ENCODE data around the gene CELF2. TPM values are rescaled to one million over a fixed set of nuclear protein-coding genes. Genes with fewer than 3 reads are reported as not detected.

CELF2 gene
- total and polyA plus RNA-seq, 2 donors from 2014 or later, result 1.7 to 39.2 TPM

DNA sequence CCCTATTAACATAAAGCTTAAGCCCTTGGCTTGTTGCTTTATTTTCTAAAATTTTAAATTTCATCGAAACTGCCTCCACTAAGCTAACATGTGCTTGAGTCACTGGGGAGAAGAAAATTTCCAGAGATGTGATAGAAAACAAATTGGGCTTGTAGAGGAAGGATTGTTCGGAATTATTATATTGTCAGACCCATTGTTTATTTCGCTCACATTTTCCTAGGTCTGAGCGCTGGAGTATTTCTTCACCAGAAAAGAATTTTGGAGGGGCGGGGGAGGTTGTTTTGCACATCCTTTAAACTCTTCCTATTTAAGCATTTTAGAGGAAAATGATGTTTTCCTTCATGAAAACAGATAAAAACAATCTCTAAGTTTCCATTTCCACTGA is 29.1 kb downstream of the CELF2 start:
- Histone ChIP-seq H3K4me3 (ENCODE audit: low read length in 3 of 3) (no peak overlapping the region), H3K27ac (ENCODE audit: low read depth in 2 of 2, low read length in 2 of 2) (no peak overlapping the region), H3K9ac (ENCODE audit: low read length in 3 of 3) (no peak overlapping the region), H3K36me3 (ENCODE audit: control insufficient read depth in 2 of 3, insufficient read depth in 3 of 3, low read length in 3 of 3) (no peaks in the 10 kb centered on the region), H3K4me1 (ENCODE audit: control insufficient read depth in 2 of 3, insufficient read depth in 2 of 3, low read depth in 1 of 3, low read length in 3 of 3) (no peaks in the 10 kb centered on the region), H3K9me3 (ENCODE audit: control insufficient read depth in 2 of 3, insufficient read depth in 1 of 3, low read length in 3 of 3) (no peaks in the 10 kb centered on the region), H3K27me3 (ENCODE audit: control insufficient read depth, insufficient read depth, low read length) (no peaks in the 10 kb centered on the region)
- TF ChIP-seq, protein P1, sequence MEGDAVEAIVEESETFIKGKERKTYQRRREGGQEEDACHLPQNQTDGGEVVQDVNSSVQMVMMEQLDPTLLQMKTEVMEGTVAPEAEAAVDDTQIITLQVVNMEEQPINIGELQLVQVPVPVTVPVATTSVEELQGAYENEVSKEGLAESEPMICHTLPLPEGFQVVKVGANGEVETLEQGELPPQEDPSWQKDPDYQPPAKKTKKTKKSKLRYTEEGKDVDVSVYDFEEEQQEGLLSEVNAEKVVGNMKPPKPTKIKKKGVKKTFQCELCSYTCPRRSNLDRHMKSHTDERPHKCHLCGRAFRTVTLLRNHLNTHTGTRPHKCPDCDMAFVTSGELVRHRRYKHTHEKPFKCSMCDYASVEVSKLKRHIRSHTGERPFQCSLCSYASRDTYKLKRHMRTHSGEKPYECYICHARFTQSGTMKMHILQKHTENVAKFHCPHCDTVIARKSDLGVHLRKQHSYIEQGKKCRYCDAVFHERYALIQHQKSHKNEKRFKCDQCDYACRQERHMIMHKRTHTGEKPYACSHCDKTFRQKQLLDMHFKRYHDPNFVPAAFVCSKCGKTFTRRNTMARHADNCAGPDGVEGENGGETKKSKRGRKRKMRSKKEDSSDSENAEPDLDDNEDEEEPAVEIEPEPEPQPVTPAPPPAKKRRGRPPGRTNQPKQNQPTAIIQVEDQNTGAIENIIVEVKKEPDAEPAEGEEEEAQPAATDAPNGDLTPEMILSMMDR (IDR thresholded peaks at IDR 0.05; ENCODE audit: borderline replicate concordance, extremely low read depth, insufficient read depth), result no peak
- intact Hi-C loops (cut with DNase I), result no loop called here
- no peak for DNase-seq
- no peak for FAIRE-seq

DNA sequence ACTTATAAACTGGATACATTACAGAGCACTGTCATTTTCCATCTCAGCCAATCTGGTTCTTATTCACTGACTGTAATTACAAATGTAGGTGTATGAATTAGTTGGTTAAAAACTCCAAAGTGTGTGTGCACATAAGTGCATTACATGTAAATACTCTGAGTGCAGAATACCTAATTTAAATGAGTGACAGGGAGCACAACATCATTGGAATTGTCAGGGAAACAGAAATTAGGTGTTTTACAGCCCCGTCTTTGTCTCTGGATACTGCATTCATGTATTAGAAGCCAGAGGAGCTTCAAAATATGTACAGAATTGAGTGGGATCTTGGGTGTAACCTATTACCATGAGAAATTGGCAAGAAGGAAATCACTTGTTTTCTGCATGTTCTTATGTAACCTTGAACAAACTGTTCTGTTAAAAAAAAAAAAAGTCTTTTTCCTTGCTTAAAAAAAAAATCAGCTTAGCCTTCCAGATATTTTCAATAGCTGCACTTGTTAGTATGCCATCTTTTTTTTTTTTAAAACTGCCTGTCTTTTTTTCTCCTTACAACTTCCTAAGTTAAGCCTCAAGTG is 31.1 kb downstream of the CELF2 start:
- H3K36me3 ChIP-seq (ENCODE audit: control insufficient read depth in 2 of 3, insufficient read depth in 3 of 3, low read length in 3 of 3), result no peaks in the 10 kb centered on the region
- no peaks in the 10 kb centered on the region for H3K27me3 ChIP-seq (ENCODE audit: control insufficient read depth, insufficient read depth, low read length)
- H3K9ac ChIP-seq (ENCODE audit: low read length in 3 of 3), result no peak overlapping the region
- DNase-seq (no peak), FAIRE-seq (no peak)
- no peaks in the 10 kb centered on the region for H3K4me1 ChIP-seq (ENCODE audit: control insufficient read depth in 2 of 3, insufficient read depth in 2 of 3, low read depth in 1 of 3, low read length in 3 of 3)
- TF ChIP-seq, protein P1 (IDR thresholded peaks at IDR 0.05; ENCODE audit: borderline replicate concordance, extremely low read depth, insufficient read depth), result no peak
- H3K4me3 ChIP-seq (ENCODE audit: low read length in 3 of 3), result no peak overlapping the region
- H3K27ac ChIP-seq (ENCODE audit: low read depth in 2 of 2, low read length in 2 of 2), result no peak overlapping the region
- H3K9me3 ChIP-seq (ENCODE audit: control insufficient read depth in 2 of 3, insufficient read depth in 1 of 3, low read length in 3 of 3), result no peaks in the 10 kb centered on the region
- intact Hi-C loops (cut with DNase I), result no loop called here

DNA sequence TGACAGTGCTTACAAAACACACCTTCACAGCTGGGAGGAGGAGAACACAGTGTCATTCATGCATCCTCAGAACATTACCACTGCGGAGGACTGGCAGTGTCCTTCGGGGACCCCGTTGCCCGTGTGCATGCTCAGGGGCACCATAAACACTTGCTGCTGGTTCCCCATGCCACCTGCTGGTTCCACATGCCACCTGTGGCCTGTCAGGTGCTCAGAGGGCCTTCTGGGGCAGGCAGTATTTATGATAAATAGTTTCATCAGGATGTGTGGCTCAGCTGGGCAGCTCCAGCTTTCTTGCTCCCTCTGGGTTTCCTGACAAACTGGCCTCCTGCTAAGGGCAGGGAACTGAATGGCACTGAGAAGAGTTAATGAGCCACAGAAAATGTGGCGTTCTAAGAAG is 32.1 kb downstream of the CELF2 start:
- Histone ChIP-seq H3K36me3 (ENCODE audit: control insufficient read depth in 2 of 3, insufficient read depth in 3 of 3, low read length in 3 of 3) (no peaks in the 10 kb centered on the region), H3K9ac (ENCODE audit: low read length in 3 of 3) (no peak overlapping the region), H3K4me1 (ENCODE audit: control insufficient read depth in 2 of 3, insufficient read depth in 2 of 3, low read depth in 1 of 3, low read length in 3 of 3) (no peaks in the 10 kb centered on the region), H3K27me3 (ENCODE audit: control insufficient read depth, insufficient read depth, low read length) (no peaks in the 10 kb centered on the region), H3K9me3 (ENCODE audit: control insufficient read depth in 2 of 3, insufficient read depth in 1 of 3, low read length in 3 of 3) (no peaks in the 10 kb centered on the region), H3K4me3 (ENCODE audit: low read length in 3 of 3) (no peak overlapping the region), H3K27ac (ENCODE audit: low read depth in 2 of 2, low read length in 2 of 2) (no peak overlapping the region)
- intact Hi-C loops (cut with DNase I), result no loop called here
- FAIRE-seq (no peak), DNase-seq (no peak)
- TF ChIP-seq, protein P1 (IDR thresholded peaks at IDR 0.05; ENCODE audit: borderline replicate concordance, extremely low read depth, insufficient read depth), result no peak

Measured in kidney (tissue), 14 donors.